NCI-H1048 (cell line): ENCODE results near the gene CDC42.

Experiments
- DNase-seq: peaks from one replicate; lab custom pipeline; 2025; lab: John Stamatoyannopoulos, UW

Gene CDC42

DNA sequence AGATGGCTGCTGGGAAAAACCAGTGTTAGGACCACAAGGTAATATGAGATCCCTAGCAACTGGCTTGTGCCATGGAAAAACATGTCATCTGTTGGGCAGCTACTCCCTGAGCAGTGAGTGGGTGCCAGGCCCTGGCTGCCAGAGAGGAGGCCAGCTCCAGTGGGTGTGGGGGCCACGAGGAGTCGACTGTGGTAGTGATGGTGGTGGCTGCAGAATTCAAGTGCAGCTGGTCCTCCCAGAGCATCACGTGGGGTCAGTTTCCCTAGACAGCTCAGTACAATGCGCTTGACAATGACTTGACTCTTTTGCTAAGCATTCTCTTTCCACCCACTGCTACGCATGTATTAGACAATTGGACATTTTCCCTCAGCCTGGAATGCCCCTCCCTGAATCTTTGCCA is 14.5 kb upstream of the CDC42 start:
- DNase-seq: no peak

DNA sequence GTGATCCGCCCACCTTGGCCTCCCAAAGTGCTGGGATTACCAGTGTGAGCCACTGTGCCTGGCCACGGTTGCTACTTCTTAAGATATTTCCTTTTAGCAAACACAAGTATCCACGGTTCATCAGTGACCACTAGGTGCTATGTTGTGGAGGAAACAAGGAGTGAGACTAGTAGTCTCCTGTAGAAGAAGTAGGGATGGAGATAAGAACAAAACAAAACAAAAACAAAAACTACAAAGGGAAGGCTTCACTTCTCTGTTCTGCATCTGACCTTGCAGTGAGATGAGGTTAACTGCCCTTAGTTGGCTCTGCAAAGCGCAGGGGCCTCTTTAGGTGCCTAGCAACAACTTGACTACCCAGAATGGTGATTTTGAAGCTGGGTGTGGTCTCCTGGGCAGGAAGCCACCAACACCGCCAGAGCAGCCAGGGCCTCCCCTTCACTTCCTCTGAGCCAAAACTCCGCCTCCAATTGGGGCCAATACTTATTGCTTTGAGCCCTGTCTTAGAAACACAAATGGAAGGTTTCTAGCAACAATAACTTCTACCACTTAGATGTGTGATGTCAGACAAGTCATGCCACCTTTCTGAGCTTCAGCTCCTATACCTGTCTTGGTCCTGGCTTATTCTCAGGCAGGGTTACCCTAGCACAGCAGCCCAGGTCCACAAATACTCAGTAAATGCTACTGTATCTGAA is 12.8 kb upstream of the CDC42 start:
- DNase-seq: no peak

DNA sequence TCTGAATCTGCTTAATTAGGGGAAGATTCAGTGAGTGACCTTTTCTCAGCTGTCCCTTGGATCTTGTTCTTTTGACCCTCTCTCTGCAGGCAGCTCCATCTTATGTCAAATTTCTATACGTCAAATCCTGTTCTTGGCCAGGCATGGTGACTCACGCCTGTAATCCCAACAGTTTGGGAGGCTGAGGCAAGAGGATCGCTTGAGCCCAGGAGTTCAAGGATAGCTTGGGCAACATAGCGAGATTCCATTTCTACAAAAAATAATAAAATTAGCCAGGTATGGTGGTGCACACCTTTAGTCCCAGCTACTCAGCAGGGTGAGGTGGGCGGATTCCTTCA is 12.3 kb upstream of the CDC42 start:
- DNase-seq: no peak

- no peak for DNase-seq
These were observed 11.0 kb upstream of the CDC42 start for GRCh38 chr1:22041505-22041904.

DNA sequence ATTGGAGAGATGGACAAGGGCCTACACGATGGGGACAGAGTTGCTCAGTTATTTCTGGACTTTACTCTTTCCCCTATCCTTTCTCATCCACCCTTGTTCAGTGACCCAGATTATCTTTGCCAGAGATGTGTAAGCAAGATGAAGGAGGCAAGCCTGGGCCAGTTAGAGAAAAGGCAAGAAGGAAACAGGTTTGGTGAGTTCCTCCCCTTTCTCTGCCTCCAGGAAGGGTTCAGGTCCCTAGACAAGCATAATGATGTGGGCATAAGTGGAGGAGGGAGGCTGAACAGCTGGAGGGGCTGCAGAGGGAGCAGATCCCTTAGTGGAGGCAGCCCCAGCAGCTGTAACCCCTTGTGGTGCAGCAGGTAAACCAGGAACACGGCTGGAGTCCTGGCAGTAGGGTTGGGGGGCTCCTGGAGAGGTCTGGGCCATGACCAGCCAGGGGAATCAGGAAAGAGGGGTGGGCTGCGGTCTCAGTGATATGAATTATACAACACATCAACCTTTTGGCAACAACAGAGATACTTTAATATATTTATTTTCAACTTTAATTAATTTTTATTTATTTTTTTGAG is 9.2 kb upstream of the CDC42 start:
- no peak for DNase-seq

DNA sequence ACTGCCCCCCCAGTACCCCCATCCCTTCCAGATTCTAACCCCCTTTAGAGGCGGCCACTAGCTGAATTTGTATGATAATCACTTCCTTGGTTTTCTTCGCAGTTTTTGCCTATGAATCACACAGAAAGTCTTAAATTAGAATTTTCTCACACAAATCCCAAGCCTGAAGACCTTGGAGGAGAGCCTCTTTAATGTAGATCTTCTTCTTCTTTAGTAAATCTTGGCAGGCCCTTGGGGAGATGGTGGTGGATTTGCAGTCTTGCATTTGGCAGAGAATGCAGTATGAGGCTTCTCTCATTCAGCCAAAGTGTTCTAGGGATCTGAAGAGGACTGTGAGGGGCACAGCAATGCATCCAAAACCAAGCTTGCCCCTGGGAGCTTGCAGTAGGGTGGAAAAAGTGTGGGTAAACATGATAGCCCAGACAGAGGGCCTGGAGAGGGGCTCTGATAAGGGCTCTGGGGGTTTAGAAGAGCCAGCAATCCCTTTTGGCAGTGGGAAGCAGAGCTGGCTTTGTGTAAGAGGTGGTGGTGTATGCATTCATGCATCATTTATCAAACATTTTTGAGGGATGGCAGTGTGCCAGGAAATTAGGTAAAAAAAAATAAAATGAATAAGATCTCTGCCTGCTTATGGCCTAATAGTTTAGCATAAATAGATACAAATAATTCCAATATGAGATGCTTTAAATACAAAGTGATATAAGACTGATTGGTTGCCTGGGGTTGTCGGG is 7.7 kb upstream of the CDC42 start:
- no peak for DNase-seq

GRCh38 chr1:22045604-22046228 is 6.8 kb upstream of the CDC42 start:
- DNase-seq: no peak

GRCh38 chr1:22048351-22049192 is 3.9 kb upstream of the CDC42 start:
- no peak for DNase-seq

- DNase-seq: no peak
These were observed 2.2 kb upstream of the CDC42 start for GRCh38 chr1:22050330-22050729.

GRCh38 chr1:22051607-22052114 is 848 bp upstream of the CDC42 start:
- no peak for DNase-seq

DNA sequence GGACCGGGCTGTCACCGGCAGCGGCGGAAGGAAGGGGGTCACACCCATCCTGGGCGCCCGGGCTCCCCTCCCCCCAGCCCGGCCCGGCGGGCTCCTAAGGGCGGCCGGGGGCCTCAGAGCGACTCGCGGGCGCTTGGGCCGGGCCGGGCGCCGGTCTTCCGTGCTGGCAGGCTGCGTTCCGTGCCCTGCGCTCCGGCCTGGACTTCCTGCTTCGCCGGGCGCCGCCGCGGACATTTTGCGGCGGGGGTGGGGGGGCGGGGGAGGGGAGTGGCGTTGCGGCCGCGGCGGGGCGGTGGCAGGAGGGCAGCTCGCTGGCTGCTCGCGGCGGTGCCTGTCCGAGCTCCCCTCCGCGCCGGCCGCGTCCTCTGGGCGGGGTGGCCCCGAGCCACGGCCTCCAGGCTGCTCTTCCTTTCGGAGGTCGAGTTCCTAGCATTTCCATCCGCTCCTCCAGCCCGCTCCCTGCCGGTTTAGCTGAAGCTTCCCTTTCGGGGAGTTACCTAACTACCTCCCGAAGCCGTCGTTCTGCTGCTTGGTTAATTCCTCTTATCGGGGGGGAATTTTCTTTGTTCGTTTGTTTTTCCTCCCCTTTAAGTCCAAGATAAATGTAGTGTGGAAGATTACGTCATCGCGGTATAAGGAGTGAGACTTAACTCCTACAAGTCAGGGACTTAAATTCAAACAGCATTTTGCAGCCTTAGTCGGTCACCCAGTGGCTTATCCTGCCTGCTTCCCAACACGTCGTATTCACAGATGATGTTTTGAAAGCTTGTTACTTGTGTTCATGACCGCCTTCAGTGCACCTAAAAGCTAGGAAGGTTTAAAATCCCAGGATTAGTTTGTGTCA is 730 bp downstream of the CDC42 start:
- DNase-seq: no peak

DNA sequence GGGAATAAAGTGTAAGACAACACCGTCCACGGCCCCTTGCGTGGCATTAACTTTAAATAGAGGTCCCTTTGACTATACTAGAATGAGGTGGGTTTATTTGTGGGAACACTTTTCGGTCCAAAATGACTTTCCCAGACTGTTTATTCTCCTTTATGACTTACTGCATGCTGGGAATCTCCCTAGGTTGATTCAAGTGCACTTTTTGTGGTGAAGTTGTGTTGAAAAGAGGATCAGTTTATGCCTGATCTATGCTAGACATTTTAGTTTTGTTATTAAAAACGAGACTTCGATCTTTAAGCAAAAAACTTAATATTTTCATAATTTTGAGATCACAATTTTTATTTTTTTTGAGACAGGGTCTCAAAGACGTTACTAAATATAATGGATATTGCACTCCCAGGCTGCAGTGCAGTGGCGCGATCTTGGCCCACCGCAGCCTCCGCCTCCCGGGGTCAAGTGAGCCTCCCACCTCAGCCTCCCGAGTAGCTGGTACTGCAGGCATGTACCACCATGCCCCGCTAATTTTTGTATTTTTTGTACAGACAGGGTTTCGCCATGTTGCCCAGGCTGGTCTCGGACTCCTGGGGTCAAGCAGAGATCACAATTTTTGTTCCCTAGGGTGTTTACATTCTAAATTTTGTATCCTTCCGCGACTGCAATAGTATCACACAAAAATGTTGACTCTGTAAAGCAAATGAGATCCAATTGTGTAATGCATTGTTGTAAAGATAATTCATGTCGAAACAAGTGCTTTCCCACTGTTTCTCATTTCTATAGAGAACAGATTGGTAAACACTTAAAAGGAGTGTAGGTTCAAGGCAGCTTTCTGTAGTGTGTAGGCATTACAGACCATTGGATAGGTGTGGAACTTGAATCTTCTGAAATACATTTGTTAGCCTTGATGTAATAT is 1.6 kb downstream of the CDC42 start:
- DNase-seq: no peak

- no peak for DNase-seq
These were observed 3.0 kb downstream of the CDC42 start for GRCh38 chr1:22055463-22055862.

DNA sequence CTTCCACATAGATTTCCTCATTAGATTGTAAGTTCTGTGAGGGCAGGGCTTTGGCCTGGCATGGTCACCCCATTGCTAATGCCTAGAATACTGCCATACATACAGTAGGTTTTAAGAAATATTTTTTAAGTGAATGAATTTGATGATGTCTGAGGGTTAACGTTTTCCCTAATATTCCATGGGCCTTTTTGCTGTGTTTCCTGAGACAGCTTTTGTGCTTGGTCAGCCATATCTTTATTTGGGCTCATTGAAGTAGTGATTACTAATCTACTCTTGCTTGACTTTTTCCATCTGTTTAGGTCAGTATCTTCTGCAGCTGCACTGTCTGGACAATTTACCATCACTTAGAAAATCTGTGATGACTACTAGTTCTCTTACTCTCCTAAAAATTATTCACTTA is 3.5 kb downstream of the CDC42 start:
- no peak for DNase-seq

- DNase-seq: no peak
These were observed 4.4 kb downstream of the CDC42 start for GRCh38 chr1:22056936-22057335.

DNA sequence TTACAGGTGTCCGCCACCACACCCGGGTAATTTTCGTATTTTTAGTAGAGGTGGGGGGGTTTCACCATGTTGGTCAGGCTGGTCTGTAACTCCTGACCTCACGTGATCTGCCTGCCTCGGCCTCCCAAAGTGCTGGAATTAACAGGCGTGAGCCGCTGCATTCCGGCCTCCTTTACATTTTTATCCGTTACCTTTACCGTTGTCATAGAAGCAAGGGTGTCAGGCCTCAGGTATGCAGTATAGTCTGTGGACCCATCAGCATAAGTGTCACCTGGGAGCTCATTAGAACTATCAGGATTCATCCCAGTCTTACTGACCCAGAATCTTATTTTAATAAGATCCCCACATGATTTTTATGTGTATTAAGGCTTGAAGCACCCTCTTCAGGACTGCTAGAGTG is 5.4 kb downstream of the CDC42 start:
- no peak for DNase-seq

GRCh38 chr1:22064751-22065402 is 12.4 kb downstream of the CDC42 start:
- no peak for DNase-seq

GRCh38 chr1:22071511-22071910 is 19.0 kb downstream of the CDC42 start:
- DNase-seq: no peak

GRCh38 chr1:22074803-22075202 is 22.3 kb downstream of the CDC42 start:
- DNase-seq: no peak
